ENCODE measurements around the gene SLC2A6.

The SLC2A6 gene

GRCh38 chr9:133496861-133497842, 18.3 kb upstream of the SLC2A6 start:
- DNase-seq (ENCODE audit: low read depth), result no peak

- no peak for DNase-seq (ENCODE audit: low read depth)
These were observed 16.7 kb upstream of the SLC2A6 start for GRCh38 chr9:133495327-133496293.

GRCh38 chr9:133494636-133495326, 15.9 kb upstream of the SLC2A6 start:
- no peak for DNase-seq (ENCODE audit: low read depth)

GRCh38 chr9:133493845-133494540, 15.1 kb upstream of the SLC2A6 start:
- no peak for DNase-seq (ENCODE audit: low read depth)

- DNase-seq (ENCODE audit: low read depth), result no peak
These were observed 14.5 kb upstream of the SLC2A6 start for GRCh38 chr9:133493428-133493827.

- no peak for DNase-seq (ENCODE audit: low read depth)
These were observed 13.4 kb upstream of the SLC2A6 start for GRCh38 chr9:133492061-133493021.

- DNase-seq (ENCODE audit: low read depth), result no peak
These were observed 12.7 kb upstream of the SLC2A6 start for GRCh38 chr9:133491656-133491925.

- DNase-seq (ENCODE audit: low read depth), result no peak
These were observed 12.2 kb upstream of the SLC2A6 start for GRCh38 chr9:133490865-133491655.

- no peak for DNase-seq (ENCODE audit: low read depth)
These were observed 11.3 kb upstream of the SLC2A6 start for GRCh38 chr9:133490201-133490681.

- no peak for DNase-seq (ENCODE audit: low read depth)
These were observed 10.6 kb upstream of the SLC2A6 start for GRCh38 chr9:133489253-133490190.

- no peak for DNase-seq (ENCODE audit: low read depth)
These were observed 9.9 kb upstream of the SLC2A6 start for GRCh38 chr9:133488686-133489252.

- no peak for DNase-seq (ENCODE audit: low read depth)
These were observed 8.4 kb upstream of the SLC2A6 start for GRCh38 chr9:133487331-133487725.

- no peak for DNase-seq (ENCODE audit: low read depth)
These were observed 6.8 kb upstream of the SLC2A6 start for GRCh38 chr9:133485531-133486260.

GRCh38 chr9:133484671-133485437, 6.0 kb upstream of the SLC2A6 start:
- no peak for DNase-seq (ENCODE audit: low read depth)

GRCh38 chr9:133483611-133484010, 4.7 kb upstream of the SLC2A6 start:
- no peak for DNase-seq (ENCODE audit: low read depth)

Measured in GM04504 (cell line).